ENCODE measurements around the gene SPTB.
"Not testable (repeated sequence)": the region's sequence is repeated elsewhere in the genome, so short reads cannot be mapped to it uniquely, and the experiment has no call there.

GRCh38 chr14:64805646-64806045, 74.1 kb downstream of the SPTB start:
- not testable (repeated sequence) for TF ChIP-seq CTCF (IDR thresholded peaks at IDR 0.05; ENCODE audit: low read depth, low read length); POLR2A (IDR thresholded peaks at IDR 0.05; ENCODE audit: extremely low read depth, insufficient read length)
